Effector memory CD4-positive, alpha-beta T cell (primary cell): ENCODE measurements around the gene PABPN1L.

Experiments
- DNase-seq, 3 donors: peaks; one replicate each; pipeline ENCODE4 v3.0.0-alpha.2; 2020
- H3K27ac ChIP-seq: 2 replicates; pipeline ENCODE4 v1.7.0; 2013; ENCODE audit warnings: mild to moderate bottlenecking, low read length, moderate library complexity; ENCODE audit not compliant: insufficient read depth, poor library complexity, severe bottlenecking
- H3K27me3 ChIP-seq: replicated peaks from 2 replicates; pipeline ENCODE4 v1.7.0; 2013; ENCODE audit warnings: mild to moderate bottlenecking, low read length; ENCODE audit not compliant: insufficient read depth, control insufficient read depth, poor library complexity, severe bottlenecking
- H3K36me3 ChIP-seq: 2 replicates; pipeline ENCODE4 v1.7.0; 2013; ENCODE audit warnings: mild to moderate bottlenecking, low read length, moderate library complexity; ENCODE audit not compliant: control insufficient read depth, insufficient read depth
- H3K4me1 ChIP-seq: 2 replicates; pipeline ENCODE4 v1.7.0; 2013; ENCODE audit warnings: low read length, mild to moderate bottlenecking; ENCODE audit not compliant: control insufficient read depth, insufficient read depth, poor library complexity, severe bottlenecking
- H3K4me3 ChIP-seq: 2 replicates; pipeline ENCODE4 v1.7.0; 2013; ENCODE audit warnings: low read length, low read depth, mild to moderate bottlenecking; ENCODE audit not compliant: insufficient read depth, poor library complexity, severe bottlenecking
- H3K9me3 ChIP-seq: 2 replicates; pipeline ENCODE4 v1.7.0; 2013; ENCODE audit warnings: mild to moderate bottlenecking, low read length, moderate library complexity; ENCODE audit not compliant: control insufficient read depth

PABPN1L gene

GRCh38 chr16:88877564-88878289, 11.3 kb upstream of the PABPN1L start:
- Histone ChIP-seq H3K27ac (no peak overlapping the region), H3K4me3 (no peak overlapping the region), H3K36me3 (no peaks in the 10 kb centered on the region), H3K27me3 (no peaks in the 10 kb centered on the region), H3K4me1 (no peaks in the 10 kb centered on the region), H3K9me3 (no peaks in the 10 kb centered on the region)
- no peak for DNase-seq

- Histone ChIP-seq H3K4me1 (no peaks in the 10 kb centered on the region), H3K4me3 (no peak overlapping the region), H3K36me3 (no peaks in the 10 kb centered on the region), H3K27me3 (no peaks in the 10 kb centered on the region), H3K27ac (no peak overlapping the region), H3K9me3 (no peaks in the 10 kb centered on the region)
- no peak for DNase-seq
These were observed 10.6 kb upstream of the PABPN1L start for GRCh38 chr16:88876942-88877526.

DNA sequence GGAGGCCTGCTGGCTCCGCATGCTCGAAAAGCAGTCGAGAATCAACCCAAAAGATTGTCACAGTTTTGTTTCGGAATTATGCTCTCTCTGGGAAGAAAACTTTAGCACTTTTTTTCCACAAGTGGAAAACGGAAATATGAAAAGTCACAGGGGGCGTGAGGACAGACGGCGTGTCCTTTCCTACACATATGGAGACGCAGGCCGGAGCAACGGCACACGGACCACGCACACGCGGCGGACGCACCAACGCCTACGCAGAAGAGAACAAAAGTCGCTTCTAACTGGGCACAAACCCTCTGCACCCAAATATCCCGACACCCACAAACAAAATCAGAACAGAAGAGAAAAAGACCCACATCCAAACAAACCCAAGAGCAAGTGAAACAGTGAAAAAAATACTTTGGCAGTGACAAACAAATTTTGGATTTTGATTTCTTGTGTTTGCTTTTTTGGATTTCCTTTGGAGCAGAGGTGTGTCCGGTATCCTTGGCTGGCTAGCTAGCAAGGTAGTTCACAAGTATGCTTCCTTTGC, 9.3 kb upstream of the PABPN1L start:
- H3K4me3 ChIP-seq: no peak overlapping the region
- H3K27ac ChIP-seq: no peak overlapping the region
- H3K27me3 ChIP-seq: peaks cover 7% of the 10 kb centered on the region
- H3K36me3 ChIP-seq: no peaks in the 10 kb centered on the region
- H3K4me1 ChIP-seq: no peaks in the 10 kb centered on the region
- DNase-seq: no peak
- no peaks in the 10 kb centered on the region for H3K9me3 ChIP-seq

GRCh38 chr16:88874938-88875599, 8.6 kb upstream of the PABPN1L start:
- no peak for DNase-seq
- Histone ChIP-seq H3K36me3 (no peaks in the 10 kb centered on the region), H3K9me3 (no peaks in the 10 kb centered on the region), H3K27me3 (peaks cover 12% of the 10 kb centered on the region), H3K4me3 (no peak overlapping the region), H3K27ac (no peak overlapping the region), H3K4me1 (no peaks in the 10 kb centered on the region)

DNA sequence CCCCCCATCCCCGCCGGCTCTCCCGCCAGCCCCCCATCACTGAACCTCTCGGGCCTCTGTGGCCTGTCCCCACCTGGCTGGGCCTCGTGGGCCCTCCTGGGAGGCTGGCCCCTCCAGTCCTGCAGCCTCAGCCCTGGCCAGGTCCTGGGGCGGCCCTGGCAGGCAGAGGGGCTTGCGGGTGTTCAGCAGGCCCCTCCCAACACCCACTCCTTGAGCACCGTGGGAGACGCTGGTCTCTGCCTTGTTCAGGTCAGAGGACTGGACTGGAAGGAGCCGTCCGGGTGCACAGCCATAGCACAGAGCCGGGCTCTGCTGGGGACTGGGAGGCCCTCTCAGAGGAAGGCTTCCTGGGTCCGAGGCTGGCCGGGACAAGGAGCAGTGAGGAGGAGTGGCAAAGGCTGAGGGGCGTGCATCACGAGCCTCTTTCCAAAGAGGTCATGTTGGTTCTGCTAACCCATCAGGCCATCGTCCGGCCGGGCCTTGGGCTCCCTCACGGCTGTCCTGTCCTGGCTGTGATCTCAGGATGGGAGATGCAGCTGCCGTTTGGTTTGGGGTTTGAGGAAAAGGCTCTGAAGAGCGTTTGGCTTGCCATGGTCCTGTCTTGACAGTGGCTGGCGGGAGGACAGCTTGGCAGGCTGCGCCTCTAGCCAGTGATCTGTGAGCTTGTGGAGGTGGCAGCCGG, 6.3 kb upstream of the PABPN1L start:
- Histone ChIP-seq H3K4me1 (no peaks in the 10 kb centered on the region), H3K27me3 (peaks cover 12% of the 10 kb centered on the region), H3K27ac (no peak overlapping the region), H3K36me3 (no peaks in the 10 kb centered on the region), H3K4me3 (no peak overlapping the region), H3K9me3 (no peaks in the 10 kb centered on the region)
- DNase-seq: no peak

GRCh38 chr16:88871730-88872416, 5.4 kb upstream of the PABPN1L start:
- DNase-seq: no peak
- no peaks in the 10 kb centered on the region for H3K4me1 ChIP-seq
- H3K36me3 ChIP-seq: no peaks in the 10 kb centered on the region
- H3K4me3 ChIP-seq: no peak overlapping the region
- peaks cover 12% of the 10 kb centered on the region for H3K27me3 ChIP-seq
- no peak overlapping the region for H3K27ac ChIP-seq
- no peaks in the 10 kb centered on the region for H3K9me3 ChIP-seq

- no peak for DNase-seq
- no peaks in the 10 kb centered on the region for H3K9me3 ChIP-seq
- no peaks in the 10 kb centered on the region for H3K4me1 ChIP-seq
- H3K27me3 ChIP-seq: peaks cover 12% of the 10 kb centered on the region
- H3K36me3 ChIP-seq: no peaks in the 10 kb centered on the region
- no peak overlapping the region for H3K27ac ChIP-seq
- no peak overlapping the region for H3K4me3 ChIP-seq
These were observed 4.9 kb upstream of the PABPN1L start for GRCh38 chr16:88871349-88871702.

- H3K27me3 ChIP-seq: peaks cover 12% of the 10 kb centered on the region
- DNase-seq: no peak
- no peaks in the 10 kb centered on the region for H3K9me3 ChIP-seq
- H3K4me1 ChIP-seq: no peaks in the 10 kb centered on the region
- H3K4me3 ChIP-seq: no peak overlapping the region
- no peak overlapping the region for H3K27ac ChIP-seq
- no peaks in the 10 kb centered on the region for H3K36me3 ChIP-seq
These were observed 4.3 kb upstream of the PABPN1L start for GRCh38 chr16:88870608-88871348.

- Histone ChIP-seq H3K4me3 (no peak overlapping the region), H3K4me1 (no peaks in the 10 kb centered on the region), H3K27ac (no peak overlapping the region), H3K9me3 (no peaks in the 10 kb centered on the region), H3K27me3 (peaks cover 12% of the 10 kb centered on the region), H3K36me3 (no peaks in the 10 kb centered on the region)
- DNase-seq: no peak
These were observed 3.2 kb upstream of the PABPN1L start for GRCh38 chr16:88869673-88869980.
